Testis (tissue), 2 donors: ENCODE results near the gene SEMA4D.

Source experiments
- POLR2A ChIP-seq: fragments of 450-650 bp; IDR thresholded peaks from one replicate; pipeline ENCODE4 v1.6.1; 2017; ENCODE audit warnings: antibody characterized with exemption, mild to moderate bottlenecking, moderate library complexity
- TF ChIP-seq, protein P1 (sequence below), 3 experiments: fragments of 450-650 bp in 2 of 3; fragments of 200-600 bp in 1 of 3; sonication (generic) in 1 of 3; IDR thresholded peaks; one replicate each; pipeline ENCODE4 v1.5.1; 2016 to 2019; ENCODE audit warnings: antibody characterized with exemption in 3 of 3, mild to moderate bottlenecking in 2 of 3, moderate library complexity in 1 of 3

DNA sequence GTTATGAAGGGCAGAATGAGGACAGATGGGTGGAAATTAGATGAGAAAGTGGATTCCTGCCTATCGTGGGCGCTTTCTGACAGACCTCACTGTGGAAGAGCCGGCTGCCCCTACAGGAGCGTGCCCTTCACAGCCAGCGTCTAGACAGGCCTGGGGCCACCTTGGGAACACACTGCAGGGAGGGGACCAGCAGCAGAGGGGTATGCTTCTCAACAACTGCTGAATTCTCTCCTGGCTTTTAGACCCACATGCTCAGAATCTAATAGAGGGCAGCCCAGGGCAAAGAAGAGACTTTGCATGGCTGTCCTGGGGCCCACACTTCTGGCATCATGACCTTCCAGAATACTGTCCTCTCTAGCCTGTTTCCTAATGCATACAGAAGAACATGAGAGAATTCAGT is 2.1 kb upstream of the SEMA4D start:
- no peak for TF ChIP-seq POLR2A
- TF ChIP-seq, protein P1, sequence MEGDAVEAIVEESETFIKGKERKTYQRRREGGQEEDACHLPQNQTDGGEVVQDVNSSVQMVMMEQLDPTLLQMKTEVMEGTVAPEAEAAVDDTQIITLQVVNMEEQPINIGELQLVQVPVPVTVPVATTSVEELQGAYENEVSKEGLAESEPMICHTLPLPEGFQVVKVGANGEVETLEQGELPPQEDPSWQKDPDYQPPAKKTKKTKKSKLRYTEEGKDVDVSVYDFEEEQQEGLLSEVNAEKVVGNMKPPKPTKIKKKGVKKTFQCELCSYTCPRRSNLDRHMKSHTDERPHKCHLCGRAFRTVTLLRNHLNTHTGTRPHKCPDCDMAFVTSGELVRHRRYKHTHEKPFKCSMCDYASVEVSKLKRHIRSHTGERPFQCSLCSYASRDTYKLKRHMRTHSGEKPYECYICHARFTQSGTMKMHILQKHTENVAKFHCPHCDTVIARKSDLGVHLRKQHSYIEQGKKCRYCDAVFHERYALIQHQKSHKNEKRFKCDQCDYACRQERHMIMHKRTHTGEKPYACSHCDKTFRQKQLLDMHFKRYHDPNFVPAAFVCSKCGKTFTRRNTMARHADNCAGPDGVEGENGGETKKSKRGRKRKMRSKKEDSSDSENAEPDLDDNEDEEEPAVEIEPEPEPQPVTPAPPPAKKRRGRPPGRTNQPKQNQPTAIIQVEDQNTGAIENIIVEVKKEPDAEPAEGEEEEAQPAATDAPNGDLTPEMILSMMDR (IDR thresholded peaks at IDR 0.05), result no peak
